Activated naive CD4-positive, alpha-beta T cell treated with anti-CD3 and anti-CD28 coated beads, Interleukin-2, amount 50 U/mL, for 72 hours (primary cell): ENCODE results near the gene MASP2. TPM values are rescaled to one million over a fixed set of nuclear protein-coding genes. Genes with fewer than 3 reads are reported as not detected.
"Not testable (repeated sequence)": the region's sequence is repeated elsewhere in the genome, so short reads cannot be mapped to it uniquely, and the experiment has no call there.

ENCODE experiments used
- ATAC-seq, 2 donors: fragments of 150-1000 bp; cut with Tn5 transposase; 2 replicates each; pipeline ENCODE4 v1.10.0; 2021; ENCODE audit warnings: mild to moderate bottlenecking in 2 of 2, moderate library complexity in 2 of 2
- DNase-seq, 2 donors: peaks; one replicate each; pipeline ENCODE4 v3.0.0; 2021 to 2022; ENCODE audit warnings: low spot score in 2 of 2
- H3K27ac Mint-ChIP-seq, 2 donors: one replicate each; pipeline ENCODE4 v1.8.0; 2022; ENCODE audit warnings: mild to moderate bottlenecking in 2 of 2, mixed read lengths in 2 of 2
- H3K36me3 Mint-ChIP-seq, 2 donors: one replicate each; pipeline ENCODE4 v1.8.0; 2022; ENCODE audit warnings: mixed read lengths in 2 of 2
- H3K9me3 Mint-ChIP-seq, 2 donors: one replicate each; pipeline ENCODE4 v1.8.0; 2022; ENCODE audit warnings: mixed read lengths in 2 of 2
- total RNA-seq, 2 donors: library from RNA; stranded (reverse); gene quantifications; one replicate each; pipeline ENCODE4 v1.2.3, GENCODE V29; 2022

MASP2 gene
- total RNA-seq, 2 donors from 2014 or later, result 0.21 TPM; not detected in 1

DNA sequence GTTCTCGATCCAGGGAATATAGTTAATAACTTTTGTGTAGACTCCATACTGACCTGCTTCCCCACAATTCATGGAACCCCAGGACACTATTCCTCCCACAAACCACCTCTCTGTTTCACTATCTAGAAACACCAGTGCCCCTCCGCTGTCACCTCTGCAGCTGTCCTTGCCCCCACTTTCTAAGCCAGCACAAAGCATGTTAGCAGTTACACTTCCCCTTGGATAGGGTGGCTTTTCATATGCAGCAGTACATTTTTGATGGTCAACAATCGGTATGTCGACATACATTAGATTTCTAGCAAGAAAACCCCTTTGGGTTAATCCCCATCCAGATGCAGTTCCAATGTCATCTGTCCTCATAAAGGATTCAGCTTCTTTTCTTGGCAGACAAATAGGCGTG, 20.1 kb downstream of the MASP2 start:
- no peak for DNase-seq
- no peak for ATAC-seq
- Mint-ChIP-seq H3K9me3 (no peaks in the 10 kb centered on the region), H3K27ac (peak overlapping the region; percentile 48 to 74), H3K36me3 (peaks cover 0 to 27% of the 10 kb centered on the region in 2 donors)

DNA sequence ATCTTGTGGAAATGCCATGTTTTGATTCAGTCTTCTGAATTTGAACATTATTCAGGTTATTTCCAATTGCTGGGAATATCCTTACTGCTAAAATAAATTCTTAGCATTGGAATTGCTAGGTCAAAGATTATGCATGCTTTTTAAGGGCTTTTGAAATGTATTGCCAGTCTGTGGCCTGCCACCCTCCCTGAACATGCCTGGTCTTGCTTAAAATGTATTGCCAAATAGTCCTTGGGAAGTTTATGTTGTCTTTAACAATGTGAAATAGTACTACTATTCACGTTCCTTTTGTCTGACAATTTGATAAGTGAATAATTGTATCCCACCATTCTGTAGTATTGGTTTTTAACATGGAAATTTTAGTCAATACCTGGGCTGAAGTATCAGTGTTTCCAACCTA, 21.0 kb downstream of the MASP2 start:
- H3K36me3 Mint-ChIP-seq, result peaks cover 0 to 30% of the 10 kb centered on the region in 2 donors
- ATAC-seq (no peak), DNase-seq (no peak)
- H3K27ac Mint-ChIP-seq, result peak overlapping the region in 1 of 2 donors; percentile 74
- no peaks in the 10 kb centered on the region for H3K9me3 Mint-ChIP-seq

DNA sequence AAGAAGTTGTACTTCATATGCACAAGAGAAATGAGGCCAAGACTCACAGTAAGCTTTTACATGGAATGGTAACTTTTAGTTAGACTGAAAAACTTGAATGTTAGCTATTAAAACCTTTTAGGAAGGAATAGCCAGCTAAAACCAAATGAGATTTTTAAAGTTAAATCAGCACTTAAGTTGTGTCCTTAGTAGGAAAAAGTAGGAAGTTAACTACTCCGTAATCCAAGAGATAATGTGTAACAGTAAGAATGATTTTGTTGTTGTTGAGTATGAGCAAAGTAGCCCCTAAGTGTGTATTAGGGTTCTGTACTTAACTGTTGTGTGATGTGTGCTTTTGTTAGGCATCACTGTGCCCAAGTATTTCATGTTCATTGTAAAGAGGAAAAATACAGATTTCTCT, 21.4 kb downstream of the MASP2 start:
- Mint-ChIP-seq H3K36me3 (peaks cover 0 to 30% of the 10 kb centered on the region in 2 donors), H3K27ac (peak overlapping the region; percentile 33 to 74), H3K9me3 (no peaks in the 10 kb centered on the region)
- no peak for DNase-seq
- ATAC-seq, result no peak

DNA sequence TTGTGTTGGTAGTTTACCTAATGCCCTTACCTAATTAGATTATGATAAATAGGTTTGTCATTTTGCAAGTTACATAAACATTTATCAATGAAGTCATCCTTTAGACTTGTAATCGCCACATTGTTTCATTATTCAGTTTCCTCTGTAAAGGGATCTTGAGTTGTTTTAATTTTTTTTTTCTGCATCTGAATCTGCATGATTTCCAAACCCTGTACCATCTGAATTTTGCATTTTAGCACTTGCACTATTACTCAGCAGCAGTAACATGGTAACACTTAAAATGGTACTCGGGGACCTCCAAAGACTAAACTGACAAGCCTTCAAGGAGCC, 22.2 kb downstream of the MASP2 start:
- no peak for DNase-seq
- peaks cover 0 to 30% of the 10 kb centered on the region in 2 donors for H3K36me3 Mint-ChIP-seq
- H3K27ac Mint-ChIP-seq, result peak overlapping the region in 1 of 2 donors; percentile 34
- ATAC-seq, result no peak
- no peaks in the 10 kb centered on the region for H3K9me3 Mint-ChIP-seq

DNA sequence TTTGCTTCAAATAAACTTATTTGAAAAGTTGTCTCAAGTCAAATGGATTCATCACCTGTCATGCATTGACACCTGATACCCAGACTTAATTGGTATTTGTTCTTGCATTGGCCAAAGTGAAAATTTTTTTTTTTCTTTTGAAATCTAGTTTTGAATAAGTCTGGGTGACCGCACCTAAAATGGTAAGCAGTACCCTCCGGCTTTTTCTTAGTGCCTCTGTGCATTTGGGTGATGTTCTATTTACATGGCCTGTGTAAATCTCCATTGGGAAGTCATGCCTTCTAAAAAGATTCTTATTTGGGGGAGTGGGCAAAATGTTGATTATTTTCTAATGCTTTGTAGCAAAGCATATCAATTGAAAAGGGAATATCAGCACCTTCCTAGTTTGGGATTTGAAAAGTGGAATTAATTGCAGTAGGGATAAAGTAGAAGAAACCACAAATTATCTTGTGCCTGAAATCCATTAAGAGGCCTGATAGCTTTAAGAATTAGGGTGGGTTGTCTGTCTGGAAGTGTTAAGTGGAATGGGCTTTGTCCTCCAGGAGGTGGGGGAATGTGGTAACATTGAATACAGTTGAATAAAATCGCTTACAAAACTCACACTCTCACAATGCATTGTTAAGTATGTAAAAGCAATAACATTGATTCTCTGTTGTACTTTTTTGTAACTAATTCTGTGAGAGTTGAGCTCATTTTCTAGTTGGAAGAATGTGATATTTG, 22.7 kb downstream of the MASP2 start:
- ATAC-seq (no peak), DNase-seq (no peak)
- peaks cover 0 to 30% of the 10 kb centered on the region in 2 donors for H3K36me3 Mint-ChIP-seq
- no peaks in the 10 kb centered on the region for H3K9me3 Mint-ChIP-seq
- H3K27ac Mint-ChIP-seq, result peak overlapping the region; percentile 34 to 41

DNA sequence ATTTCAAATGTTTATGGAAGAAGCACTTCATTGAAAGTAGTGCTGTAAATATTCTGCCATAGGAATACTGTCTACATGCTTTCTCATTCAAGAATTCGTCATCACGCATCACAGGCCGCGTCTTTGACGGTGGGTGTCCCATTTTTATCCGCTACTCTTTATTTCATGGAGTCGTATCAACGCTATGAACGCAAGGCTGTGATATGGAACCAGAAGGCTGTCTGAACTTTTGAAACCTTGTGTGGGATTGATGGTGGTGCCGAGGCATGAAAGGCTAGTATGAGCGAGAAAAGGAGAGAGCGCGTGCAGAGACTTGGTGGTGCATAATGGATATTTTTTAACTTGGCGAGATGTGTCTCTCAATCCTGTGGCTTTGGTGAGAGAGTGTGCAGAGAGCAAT, 23.8 kb downstream of the MASP2 start:
- DNase-seq (no peak), ATAC-seq (no peak)
- H3K27ac Mint-ChIP-seq, result no peak overlapping the region
- no peaks in the 10 kb centered on the region for H3K9me3 Mint-ChIP-seq
- H3K36me3 Mint-ChIP-seq, result peaks cover 5 to 36% of the 10 kb centered on the region in 2 donors

DNA sequence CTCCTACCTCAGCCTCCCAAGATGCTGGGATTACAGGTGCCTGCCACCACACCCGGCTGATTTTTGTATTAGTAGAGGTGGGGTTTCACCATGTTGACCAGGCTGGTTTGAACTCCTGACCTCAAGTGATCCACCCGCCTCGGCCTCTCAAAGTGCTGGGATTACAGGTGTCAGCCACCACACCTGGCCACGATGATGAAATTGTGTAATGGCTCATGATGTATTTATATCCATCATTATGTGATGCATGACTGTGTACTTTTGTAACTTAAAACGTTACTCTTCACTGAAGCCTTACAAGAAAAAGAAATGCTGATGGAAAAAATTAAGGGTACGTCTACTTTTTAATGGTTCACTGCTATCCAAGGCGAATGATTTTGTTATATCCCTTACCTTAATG, 27.1 kb downstream of the MASP2 start:
- peaks cover 5 to 42% of the 10 kb centered on the region in 2 donors for H3K36me3 Mint-ChIP-seq
- ATAC-seq (no peak), DNase-seq (no peak)
- no peak overlapping the region for H3K27ac Mint-ChIP-seq
- no peaks in the 10 kb centered on the region for H3K9me3 Mint-ChIP-seq

DNA sequence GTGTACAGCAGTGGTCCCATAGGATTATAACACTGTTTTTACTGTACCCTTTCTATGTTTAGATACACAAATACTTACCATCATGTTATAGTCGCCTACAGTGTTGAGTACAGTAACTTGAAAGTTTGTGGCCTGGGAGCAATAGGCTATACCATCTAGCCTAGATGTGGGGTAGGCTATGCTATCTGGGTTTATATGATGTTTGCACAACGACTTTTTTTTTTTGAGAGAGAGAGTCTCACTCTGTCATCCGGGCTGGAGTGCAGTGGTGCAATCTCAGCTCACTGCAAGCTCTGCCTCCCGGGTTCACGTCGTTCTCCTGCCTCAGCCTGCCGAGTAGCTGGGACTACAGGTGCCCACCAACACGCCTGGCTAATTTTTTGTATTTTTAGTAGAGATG, 27.7 kb downstream of the MASP2 start:
- H3K36me3 Mint-ChIP-seq, result peaks cover 10 to 45% of the 10 kb centered on the region in 2 donors
- ATAC-seq, H3K9me3 Mint-ChIP-seq, H3K27ac Mint-ChIP-seq, DNase-seq: not testable (repeated sequence)

DNA sequence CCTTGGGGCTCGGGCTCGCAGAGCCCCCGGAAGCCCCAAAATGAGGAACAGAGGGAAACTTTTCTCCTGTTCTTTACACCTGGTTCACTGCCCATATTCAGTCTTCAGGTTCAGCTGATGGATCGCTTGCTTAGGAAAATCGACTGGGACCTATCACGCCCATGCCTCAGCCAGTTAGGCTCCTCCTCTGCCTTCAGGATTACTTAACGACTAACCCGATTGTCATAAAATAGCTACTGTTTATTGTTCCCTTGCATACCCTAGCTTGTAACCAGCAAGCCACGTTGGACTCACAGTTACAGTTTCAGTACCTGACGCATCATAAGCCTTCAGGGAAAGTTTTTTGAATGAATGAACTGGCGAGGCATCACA, 33.9 kb downstream of the MASP2 start:
- H3K9me3 Mint-ChIP-seq, result no peaks in the 10 kb centered on the region
- H3K27ac Mint-ChIP-seq, result peak overlapping the region; percentile 97 to 98
- ATAC-seq (peak; percentile 16 to 24), DNase-seq (no peak)
- peaks cover 19 to 30% of the 10 kb centered on the region in 2 donors for H3K36me3 Mint-ChIP-seq

DNA sequence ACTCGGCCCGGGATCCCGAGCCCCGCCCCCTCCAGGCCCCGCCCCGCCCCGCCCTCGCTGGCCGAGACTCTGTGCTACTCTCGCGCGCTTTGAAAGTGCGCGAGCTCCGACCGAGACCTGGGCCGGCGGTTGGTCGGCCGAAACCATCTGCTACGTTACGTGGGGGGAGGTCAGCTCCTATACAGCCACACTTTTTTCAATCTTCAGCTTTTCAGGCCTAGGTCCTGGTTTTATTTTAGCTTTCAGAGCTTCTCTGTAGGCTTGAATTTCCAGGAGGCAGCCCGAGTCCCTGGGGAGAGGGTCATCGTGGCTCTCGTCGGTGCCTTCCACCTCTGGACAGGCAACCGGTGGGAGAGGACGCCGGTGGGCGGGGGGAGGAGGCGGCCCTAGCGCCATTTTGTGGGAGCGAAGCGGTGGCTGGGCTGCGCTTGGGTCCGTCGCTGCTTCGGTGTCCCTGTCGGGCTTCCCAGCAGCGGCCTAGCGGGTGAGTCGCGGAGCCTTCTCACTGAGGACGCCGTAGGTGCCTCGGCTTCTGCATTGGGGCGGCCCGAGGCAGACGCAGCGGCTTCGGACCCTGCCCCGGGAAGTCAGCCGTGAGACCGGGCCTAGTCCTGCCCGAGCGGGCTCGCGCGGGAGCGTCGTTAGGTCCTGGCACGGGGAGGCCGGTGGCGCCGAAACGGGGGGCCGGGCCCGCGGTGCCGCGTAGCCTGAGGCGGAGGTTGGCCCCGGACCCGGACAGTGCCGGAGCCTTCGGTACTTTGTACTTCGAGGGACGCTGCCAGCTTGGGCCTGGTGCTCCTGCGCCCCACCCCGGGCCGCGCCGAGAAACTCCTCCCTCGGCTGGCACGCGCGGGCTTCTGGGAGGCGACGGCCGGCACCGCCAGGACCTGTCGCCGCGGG, 34.5 kb downstream of the MASP2 start, which contains the start of gene TARDBP:
Gene TARDBP, plus strand, starts transcription at position 395 of the 900 bp plus-strand sequence. CDS start 1,074 bp downstream, outside the sequence.
- ATAC-seq (peak; percentile 91 to 92), DNase-seq (peak; percentile 90 to 94)
- H3K9me3 Mint-ChIP-seq, result no peaks in the 10 kb centered on the region
- peak within 1 kb of the TSS; percentile 98 to 100 for H3K27ac Mint-ChIP-seq
- H3K36me3 Mint-ChIP-seq, result peaks cover 19 to 27% of the 10 kb centered on the region in 2 donors

DNA sequence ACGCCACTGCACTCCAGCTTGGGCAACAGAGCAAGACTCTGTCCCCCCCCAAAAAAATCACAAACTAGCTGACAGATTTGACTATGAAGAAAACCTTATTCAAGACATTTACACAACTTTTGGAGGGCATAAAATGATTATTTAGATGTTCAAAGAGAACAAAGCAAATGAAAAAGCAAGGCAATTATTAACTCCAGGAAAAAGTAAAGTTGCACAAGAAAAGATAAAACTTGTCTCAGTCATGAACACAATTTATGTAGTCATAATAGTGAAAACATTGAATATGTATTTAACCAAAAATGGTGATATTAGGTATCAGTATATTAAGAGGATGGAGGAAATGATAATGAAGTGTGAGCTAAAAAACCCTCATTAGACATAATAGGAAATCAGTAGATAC, 46.5 kb downstream of the MASP2 start:
- peaks cover 0 to 5% of the 10 kb centered on the region in 2 donors for H3K36me3 Mint-ChIP-seq
- no peak for ATAC-seq
- H3K27ac Mint-ChIP-seq, result no peak overlapping the region
- peaks cover 4% of the 10 kb centered on the region in 2 donors for H3K9me3 Mint-ChIP-seq
- DNase-seq, result no peak

DNA sequence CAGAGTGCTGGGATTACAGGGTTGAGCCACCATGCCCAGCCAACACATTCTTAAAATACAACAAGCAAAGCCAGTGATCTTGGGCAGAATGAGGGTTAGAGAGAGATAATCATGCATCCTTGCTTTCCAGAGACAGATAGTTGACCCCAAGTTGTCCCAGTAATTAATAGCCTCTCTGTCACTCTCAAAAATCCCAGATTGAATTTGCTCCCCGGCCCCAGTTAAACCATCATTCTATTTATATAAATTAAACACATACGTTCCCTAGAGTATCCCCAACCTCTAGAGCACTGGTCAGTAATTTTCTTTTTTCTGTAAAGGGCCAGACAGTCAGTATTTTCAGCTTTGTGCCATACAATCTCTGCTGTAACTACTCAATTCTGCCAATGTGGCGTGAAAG, 50.9 kb downstream of the MASP2 start:
- ATAC-seq (no peak), DNase-seq (no peak)
- no peak overlapping the region for H3K27ac Mint-ChIP-seq
- H3K9me3 Mint-ChIP-seq, result peaks cover 4% of the 10 kb centered on the region in 2 donors
- peaks cover 0 to 5% of the 10 kb centered on the region in 2 donors for H3K36me3 Mint-ChIP-seq

DNA sequence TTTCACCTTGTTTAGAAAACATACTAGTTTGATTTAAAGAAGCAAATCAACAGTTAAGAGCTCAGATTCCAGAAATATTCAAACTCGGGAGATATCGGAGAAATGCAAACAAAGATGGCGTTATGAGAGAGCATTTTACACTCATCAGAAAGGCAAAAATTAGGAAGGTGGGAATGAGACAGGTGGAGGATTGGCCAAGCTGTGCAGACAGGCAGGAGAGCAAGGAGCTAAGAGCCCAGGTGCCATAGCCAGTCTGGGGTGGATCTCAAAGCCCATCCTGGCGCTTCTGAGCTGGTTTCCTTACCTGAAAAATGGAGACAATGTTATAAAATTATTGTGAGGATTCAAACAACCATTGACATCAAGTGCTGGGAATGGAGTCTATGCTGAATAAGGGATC, 54.2 kb downstream of the MASP2 start:
- no peak for ATAC-seq
- H3K27ac Mint-ChIP-seq, result no peak overlapping the region
- no peaks in the 10 kb centered on the region for H3K36me3 Mint-ChIP-seq
- DNase-seq, result no peak
- H3K9me3 Mint-ChIP-seq, result no peaks in the 10 kb centered on the region

DNA sequence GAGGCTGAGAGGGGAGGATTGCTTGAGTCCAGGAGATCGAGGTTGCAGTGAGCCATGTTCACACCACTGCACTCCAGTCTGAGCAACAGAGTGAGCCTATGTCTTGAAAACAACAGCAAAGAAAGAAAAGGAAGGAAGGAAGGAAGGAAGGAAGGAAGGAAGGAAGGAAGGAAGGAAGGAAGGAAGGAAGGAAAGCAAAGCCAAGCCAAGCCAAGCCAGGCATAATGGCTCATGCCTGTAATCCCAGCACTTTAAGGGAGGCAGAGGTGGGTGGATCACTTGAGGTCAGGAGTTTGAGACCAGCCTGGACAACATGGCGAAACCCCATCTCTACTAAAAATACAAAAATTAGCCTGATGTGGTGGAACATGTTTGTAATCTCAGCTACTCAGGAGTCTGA, 55.0 kb downstream of the MASP2 start:
- not testable (repeated sequence) for H3K36me3 Mint-ChIP-seq, H3K27ac Mint-ChIP-seq, H3K9me3 Mint-ChIP-seq, DNase-seq, ATAC-seq

DNA sequence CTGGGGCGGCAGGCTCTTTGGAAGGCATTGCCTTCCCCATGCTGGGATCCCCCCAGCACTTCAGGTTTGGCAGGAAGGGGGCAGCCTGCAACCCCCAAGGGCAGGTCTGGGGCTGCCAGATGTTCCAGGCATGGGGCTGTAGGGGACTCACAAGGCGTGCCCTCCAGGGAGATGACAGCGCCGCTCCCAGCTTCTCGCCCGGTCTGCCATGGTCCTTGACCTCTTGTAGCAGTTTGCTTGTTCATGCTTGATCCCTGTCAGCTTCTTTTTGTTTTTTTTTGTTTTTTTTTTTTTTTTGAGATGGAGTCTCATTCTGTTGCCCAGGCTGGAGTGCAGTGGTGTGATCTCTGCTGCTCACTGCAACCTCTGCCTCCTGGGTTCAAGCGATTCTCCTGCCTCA, 56.2 kb downstream of the MASP2 start:
- H3K9me3 Mint-ChIP-seq, result no peaks in the 10 kb centered on the region
- H3K36me3 Mint-ChIP-seq, result no peaks in the 10 kb centered on the region
- DNase-seq, result no peak
- H3K27ac Mint-ChIP-seq, result no peak overlapping the region
- no peak for ATAC-seq

DNA sequence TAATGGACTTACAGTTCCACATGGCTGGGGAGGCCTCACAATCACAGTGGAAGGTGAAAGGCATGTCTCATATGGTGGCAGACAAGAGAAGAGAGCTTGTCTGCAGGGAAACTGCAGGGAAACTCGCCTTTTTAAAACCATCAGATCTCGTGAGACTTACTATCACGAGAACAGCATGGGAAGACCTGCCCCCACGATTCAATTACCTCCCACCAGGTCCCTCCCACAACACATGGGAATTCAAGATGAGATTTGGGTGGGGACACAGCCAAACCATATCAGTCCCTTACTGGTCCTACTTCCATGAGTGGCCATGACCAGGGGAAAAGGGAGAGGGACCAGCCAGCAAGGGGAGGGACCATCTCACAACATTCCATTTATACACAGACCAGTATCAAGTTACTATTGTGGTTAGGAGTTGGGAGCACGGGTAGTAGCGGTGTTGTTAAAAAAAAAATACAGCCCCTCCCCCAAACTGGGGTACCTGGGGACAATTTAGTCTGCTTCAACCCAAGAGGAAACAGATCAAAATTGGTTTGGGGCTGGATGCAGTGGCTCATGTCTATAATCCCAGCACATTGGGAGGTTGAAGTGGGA, 57.0 kb downstream of the MASP2 start:
- not testable (repeated sequence) for H3K9me3 Mint-ChIP-seq, H3K36me3 Mint-ChIP-seq, ATAC-seq, H3K27ac Mint-ChIP-seq, DNase-seq

DNA sequence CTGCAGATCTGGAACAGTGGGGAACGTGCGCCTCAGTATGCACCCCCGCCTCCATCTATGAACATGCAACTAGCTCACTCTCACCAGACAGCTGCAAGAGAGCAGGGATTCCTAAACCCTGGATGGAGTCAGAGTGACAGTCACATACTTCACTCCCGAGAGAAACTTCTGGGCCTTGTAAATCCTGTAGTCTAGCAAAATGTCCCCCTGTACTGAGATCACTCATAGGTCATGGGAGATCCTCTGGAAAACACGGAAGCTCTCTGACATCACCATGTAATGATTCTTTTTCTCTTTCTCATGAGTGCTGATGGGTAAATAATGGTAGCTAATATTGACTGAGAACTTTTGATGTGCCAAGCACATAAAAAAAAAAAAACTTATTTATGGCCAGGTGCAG, 57.9 kb downstream of the MASP2 start:
- Mint-ChIP-seq H3K36me3 (no peaks in the 10 kb centered on the region), H3K9me3 (no peaks in the 10 kb centered on the region), H3K27ac (no peak overlapping the region)
- DNase-seq, result no peak
- no peak for ATAC-seq
